Raji (cell line): ENCODE measurements around the gene AGFG2.

Experiments used
- POLR2A ChIP-seq: IDR thresholded peaks from 2 replicates; pipeline ENCODE4 v1.6.1; 2011; ENCODE audit warnings: low read depth, low read length, control low read depth; ENCODE audit not compliant: insufficient read depth

The AGFG2 gene

GRCh38 chr7:100546926-100547800 is 8.2 kb downstream of the AGFG2 start:
- no peak for TF ChIP-seq POLR2A

- no peak for TF ChIP-seq POLR2A
Measured at GRCh38 chr7:100547872-100548271, 8.9 kb downstream of the AGFG2 start.

GRCh38 chr7:100552532-100552931 is 13.5 kb downstream of the AGFG2 start:
- TF ChIP-seq POLR2A = no peak

- no peak for TF ChIP-seq POLR2A
Measured at GRCh38 chr7:100553032-100553431, 14.0 kb downstream of the AGFG2 start.

DNA sequence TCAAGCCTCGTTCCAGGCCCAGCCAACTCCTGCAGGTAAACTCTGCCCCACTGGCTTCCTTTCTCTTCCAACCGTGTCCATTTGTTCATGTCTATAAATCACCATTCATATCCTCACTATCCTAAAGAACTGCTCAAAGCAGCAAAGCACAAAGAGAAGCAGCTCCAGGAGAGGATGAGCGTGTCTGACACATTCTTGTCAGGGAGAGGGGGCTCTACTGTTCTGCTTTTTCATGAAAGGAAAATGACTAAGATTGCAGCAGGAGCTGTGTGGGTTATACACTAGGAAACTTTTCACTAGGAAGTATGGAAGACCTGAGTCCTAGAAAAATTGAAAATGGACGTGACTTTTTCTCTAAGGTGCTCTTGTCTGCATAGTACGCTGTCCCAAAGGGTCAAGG is 16.7 kb downstream of the AGFG2 start:
- no peak for TF ChIP-seq POLR2A

GRCh38 chr7:100556541-100556940 is 17.5 kb downstream of the AGFG2 start:
- no peak for TF ChIP-seq POLR2A

GRCh38 chr7:100559127-100559526 is 20.1 kb downstream of the AGFG2 start:
- no peak for TF ChIP-seq POLR2A

DNA sequence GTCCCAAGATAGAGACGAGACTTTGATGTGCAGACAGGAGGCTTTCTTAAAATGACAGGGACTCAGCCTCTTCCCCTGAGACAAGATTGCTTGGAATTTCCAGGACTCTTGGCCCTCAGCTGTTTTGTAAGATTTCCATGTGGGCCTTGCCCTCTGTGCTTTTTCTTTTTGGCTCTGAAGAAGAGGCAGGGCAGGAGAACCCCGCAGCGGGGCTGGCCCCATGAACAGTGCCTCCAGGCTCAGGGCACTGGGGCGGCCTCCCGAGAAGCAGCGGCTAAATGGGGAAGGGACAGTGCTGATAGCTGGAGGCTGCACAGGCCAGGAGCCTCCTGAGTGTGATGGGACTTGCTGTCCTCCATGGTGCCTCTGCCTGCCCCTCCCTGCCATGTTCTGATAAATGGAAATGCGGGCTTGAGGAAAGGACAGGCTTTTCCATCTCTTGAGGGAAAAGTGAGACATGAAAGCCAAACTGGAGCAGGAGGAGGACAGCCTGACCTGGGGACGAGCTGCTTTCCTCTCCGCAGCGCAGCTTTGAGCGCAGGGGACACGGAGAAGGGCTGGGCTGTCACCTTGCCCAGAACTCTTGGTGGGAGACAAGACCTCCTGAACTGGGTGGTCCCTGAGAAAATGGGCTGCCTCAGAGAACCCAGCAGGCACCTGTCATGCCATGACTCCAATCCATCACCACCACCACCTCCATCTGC is 22.6 kb downstream of the AGFG2 start:
- no peak for TF ChIP-seq POLR2A

DNA sequence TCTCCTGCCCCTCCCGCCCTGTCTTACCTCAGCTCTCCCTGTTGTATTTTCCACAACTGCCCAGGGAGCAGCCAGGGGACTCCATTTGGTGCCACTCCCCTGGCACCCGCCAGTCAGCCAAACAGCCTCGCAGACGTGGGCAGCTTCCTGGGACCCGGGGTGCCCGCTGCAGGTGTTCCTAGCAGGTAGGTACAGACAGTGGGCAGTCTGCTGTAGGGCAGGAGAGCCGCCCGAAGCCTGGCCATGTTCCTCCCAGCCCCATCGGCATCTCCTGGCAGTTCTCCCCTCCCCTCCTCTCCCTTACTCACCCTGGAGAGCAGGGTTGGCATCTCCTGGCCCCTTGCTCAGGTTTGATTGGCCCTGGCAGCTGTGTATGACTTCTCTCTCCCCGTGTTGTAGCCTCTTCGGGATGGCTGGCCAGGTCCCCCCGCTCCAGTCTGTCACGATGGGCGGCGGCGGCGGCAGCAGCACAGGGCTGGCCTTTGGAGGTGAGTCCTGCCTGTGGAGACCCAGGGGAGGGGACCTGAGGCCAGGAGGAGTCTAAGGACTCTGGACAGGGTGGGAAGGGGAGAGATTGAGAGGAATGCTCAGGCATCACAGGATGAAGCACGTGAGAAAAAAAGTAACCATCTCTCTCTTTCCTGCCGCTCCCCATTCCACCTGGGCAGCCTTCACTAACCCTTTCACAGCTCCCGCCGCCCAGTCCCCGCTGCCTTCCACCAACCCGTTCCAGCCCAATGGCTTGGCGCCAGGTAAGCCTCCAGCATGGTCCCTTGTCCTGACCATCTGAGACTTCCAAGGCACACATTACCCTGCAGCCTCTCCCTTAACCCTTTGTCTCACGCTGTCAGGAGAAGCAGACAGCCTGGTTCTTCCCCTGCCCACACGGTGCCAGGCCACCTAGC is 23.4 kb downstream of the AGFG2 start:
- no peak for TF ChIP-seq POLR2A

DNA sequence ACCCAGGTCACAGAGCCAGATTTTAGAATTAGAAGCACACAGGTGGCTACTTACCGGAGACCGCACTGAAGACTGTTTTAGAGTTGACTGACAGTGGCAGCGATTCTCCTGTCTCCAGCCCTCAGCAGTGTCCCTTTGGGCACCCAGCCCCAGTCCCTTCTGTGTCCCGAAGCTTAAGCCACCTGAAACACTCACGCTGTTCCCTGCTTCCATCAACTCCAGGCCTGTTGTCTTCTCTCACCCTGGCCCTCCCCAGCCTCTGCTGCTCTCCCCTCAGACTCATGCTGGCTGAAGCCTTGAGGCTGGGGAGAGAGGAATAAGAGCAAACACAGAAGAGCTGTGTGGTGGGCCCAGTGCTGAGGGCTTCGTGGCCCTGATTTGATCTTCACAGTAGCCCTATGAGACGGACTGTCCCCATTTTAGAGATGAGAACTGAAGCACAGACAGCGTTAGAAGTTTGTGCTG is 24.1 kb downstream of the AGFG2 start:
- TF ChIP-seq POLR2A = no peak

DNA sequence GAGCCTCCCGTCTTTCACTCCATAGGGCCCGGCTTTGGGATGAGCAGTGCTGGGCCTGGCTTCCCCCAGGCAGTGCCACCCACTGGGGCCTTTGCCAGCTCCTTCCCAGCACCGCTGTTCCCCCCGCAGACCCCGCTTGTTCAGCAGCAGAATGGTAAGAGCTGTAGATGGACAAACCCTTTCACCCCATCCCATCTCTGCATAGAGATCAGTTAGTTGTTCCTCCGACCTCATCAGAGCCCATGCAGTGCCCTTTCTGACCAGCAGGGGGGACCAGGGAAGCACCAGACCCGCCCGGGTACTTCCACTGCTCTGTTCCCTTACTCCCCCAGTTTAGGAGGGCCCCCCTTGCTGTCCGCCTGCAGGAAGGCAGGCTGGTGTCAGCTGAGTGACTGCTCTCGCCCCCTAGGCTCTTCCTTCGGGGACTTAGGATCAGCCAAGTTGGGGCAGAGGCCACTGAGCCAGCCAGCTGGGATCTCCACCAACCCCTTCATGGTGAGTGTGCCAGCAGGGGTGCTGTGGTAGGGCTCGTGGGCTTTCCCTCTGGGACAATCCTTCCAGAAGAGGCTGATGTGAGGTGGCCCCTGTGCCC is 24.9 kb downstream of the AGFG2 start:
- TF ChIP-seq POLR2A = no peak

DNA sequence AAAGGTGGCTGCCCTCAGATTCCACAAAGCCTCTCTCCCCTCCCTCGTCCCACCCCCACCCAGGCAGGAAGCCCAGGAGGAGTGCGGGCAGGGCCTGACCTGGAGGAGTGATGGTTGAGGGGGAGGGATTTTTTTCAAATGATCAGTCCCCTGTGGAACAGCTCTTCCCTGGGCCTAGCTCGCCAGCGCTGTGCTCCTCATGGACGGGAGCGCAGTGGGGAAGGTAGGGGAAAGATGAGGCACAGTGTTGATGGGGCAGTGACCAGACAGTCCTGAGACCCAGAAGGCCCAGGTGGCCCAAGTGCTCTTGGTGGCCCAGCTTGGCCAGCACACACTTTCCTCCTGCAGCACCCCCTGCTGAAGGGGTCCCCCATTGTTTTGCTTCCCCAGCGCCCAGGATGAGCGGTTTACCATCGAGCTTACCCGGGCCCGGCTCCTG is 26.1 kb downstream of the AGFG2 start:
- TF ChIP-seq POLR2A = no peak

DNA sequence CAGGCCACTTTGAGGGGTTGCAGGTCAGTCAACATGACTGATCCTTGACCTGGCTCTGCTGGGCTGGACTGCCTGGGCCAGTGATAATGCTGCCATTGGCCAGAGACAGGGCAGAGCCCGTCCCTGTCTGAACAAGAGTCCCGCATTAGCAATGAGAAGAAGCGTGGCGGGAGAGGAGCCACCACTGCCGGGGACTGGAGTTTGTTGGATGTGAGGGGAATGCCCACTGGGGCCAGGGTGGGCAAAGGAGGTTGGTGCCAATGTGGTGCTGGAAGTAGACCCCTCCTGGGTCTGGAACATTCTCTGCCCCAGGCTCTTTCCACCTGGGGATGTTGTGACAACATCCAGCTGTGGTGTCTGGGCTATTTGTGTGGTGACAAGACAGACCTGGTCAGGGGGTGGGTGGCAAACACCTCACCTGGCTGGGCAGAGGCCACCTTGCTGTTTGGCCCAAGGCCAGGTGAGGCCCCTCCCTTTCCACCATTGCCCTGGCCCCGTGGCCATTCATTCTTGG is 27.1 kb downstream of the AGFG2 start:
- TF ChIP-seq POLR2A = no peak

- no peak for TF ChIP-seq POLR2A
Measured at GRCh38 chr7:100567031-100567730, 28.2 kb downstream of the AGFG2 start.
